Endothelial cell of umbilical vein (primary cell): ENCODE data around the gene CLEC2L. TPM values are rescaled to one million over a fixed set of nuclear protein-coding genes. Genes with fewer than 3 reads are reported as not detected.

Source experiments
- BruUV-seq: library from RNA; stranded (reverse); fragments of 400-500 nt; replicated peaks from 2 replicates; lab custom pipeline; 2021; lab: Mats Ljungman, UMichigan
- CTCF ChIA-PET: fragments of 300-600, 350-600 bp; sonication (Branson Sonifier 250); formaldehyde crosslinking; loops from one replicate; lab custom pipeline; 2021; ENCODE audit warnings: antibody characterized with exemption, inconsistent platforms; lab: Charles Lee
- POLR2A ChIA-PET: fragments of 300-600, 350-600 bp; sonication (Branson Sonifier 250); formaldehyde crosslinking; loops from one replicate; lab custom pipeline; 2021; ENCODE audit warnings: antibody characterized with exemption, inconsistent platforms; lab: Charles Lee
- DNase-seq: peaks from one replicate; pipeline ENCODE4 v3.0.0-alpha.2; 2011; ENCODE audit warnings: low read depth, low spot score
- FAIRE-seq: peaks from 2 replicates; lab custom pipeline; 2011; peaks lifted over from hg19 to GRCh38; lab: Jason Lieb, UNC
- H2AFZ ChIP-seq: 2 replicates; pipeline ENCODE4 v1.6.0; 2012; ENCODE audit warnings: low read depth, low read length, control low read depth, inconsistent platforms
- H3K27ac ChIP-seq: 2 replicates; pipeline ENCODE4 v1.5.1; 2011; ENCODE audit warnings: low read depth, mild to moderate bottlenecking, control low read depth, low read length, moderate library complexity; ENCODE audit not compliant: insufficient read depth
- H3K27me3 ChIP-seq, 2 experiments: 2 replicates each; pipeline versions ENCODE4 v1.6.0 to v1.6.1; 2011; ENCODE audit warnings: low read length in 2 of 2, mixed read lengths in 1 of 2; ENCODE audit not compliant: control insufficient read depth in 2 of 2, insufficient read depth in 2 of 2
- H3K36me3 ChIP-seq, 2 experiments: 2 replicates in 1 of 2; 3 replicates in 1 of 2; pipeline ENCODE4 v1.5.1; 2011; ENCODE audit warnings: low read length in 2 of 2, mild to moderate bottlenecking in 1 of 2, moderate library complexity in 1 of 2; ENCODE audit not compliant: control insufficient read depth in 2 of 2, insufficient read depth in 2 of 2; ENCODE audit errors: extremely low read depth in 1 of 2
- H3K4me1 ChIP-seq: 3 replicates; pipeline ENCODE4 v1.5.1; 2011; ENCODE audit warnings: mild to moderate bottlenecking, low read length; ENCODE audit not compliant: control insufficient read depth, insufficient read depth; ENCODE audit errors: extremely low read depth
- H3K4me2 ChIP-seq: 2 replicates; pipeline ENCODE4 v1.6.1; 2011; ENCODE audit warnings: low read length, control low read depth, mixed read lengths; ENCODE audit not compliant: insufficient read depth
- H3K4me3 ChIP-seq, 3 experiments: fragments of 200-600 bp in 1 of 3; sonication (generic), shearing (Covaris generic) in 1 of 3; replicated peaks in 1 of 3; 2 replicates each; pipeline ENCODE4 v1.5.1; 2011 to 2016; ENCODE audit warnings: control low read depth in 3 of 3, low read length in 3 of 3, mild to moderate bottlenecking in 2 of 3, inconsistent platforms in 1 of 3, low read depth in 1 of 3, moderate library complexity in 1 of 3; ENCODE audit not compliant: insufficient read depth in 1 of 3
- H3K79me2 ChIP-seq: 2 replicates; pipeline ENCODE4 v1.6.0; 2012; ENCODE audit warnings: low read length, inconsistent platforms; ENCODE audit not compliant: control insufficient read depth, insufficient read depth
- H3K9ac ChIP-seq: replicated peaks from 2 replicates; pipeline ENCODE3; 2011; ENCODE audit warnings: low read length, control low read depth; ENCODE audit not compliant: insufficient read depth; ENCODE audit errors: extremely low read depth
- H3K9me1 ChIP-seq: replicated peaks from 3 replicates; pipeline ENCODE4 v1.6.0; 2011; ENCODE audit warnings: mild to moderate bottlenecking, low read length; ENCODE audit not compliant: control insufficient read depth, insufficient read depth; ENCODE audit errors: extremely low read depth
- H3K9me3 ChIP-seq: replicated peaks from 2 replicates; pipeline ENCODE4 v1.5.1; 2012; ENCODE audit warnings: low read length, inconsistent platforms; ENCODE audit not compliant: control insufficient read depth, insufficient read depth
- H4K20me1 ChIP-seq: replicated peaks from 2 replicates; pipeline ENCODE3; 2011; ENCODE audit warnings: mild to moderate bottlenecking, low read length; ENCODE audit not compliant: control insufficient read depth, insufficient read depth; ENCODE audit errors: extremely low read depth
- CTCF ChIP-seq, 2 donors: IDR thresholded peaks; 1 replicate in 1 of 2; 2 replicates in 1 of 2; pipeline ENCODE4 v1.5.1; 2011; ENCODE audit warnings: low read length in 2 of 2, mild to moderate bottlenecking in 2 of 2, moderate library complexity in 2 of 2, control low read depth in 1 of 2, inconsistent platforms in 1 of 2, low read depth in 1 of 2; ENCODE audit not compliant: insufficient read depth in 1 of 2; ENCODE audit errors: extremely low read depth in 1 of 2
- EZH2 ChIP-seq: IDR thresholded peaks from 2 replicates; pipeline ENCODE4 v1.6.1; 2012; ENCODE audit warnings: borderline replicate concordance, low read depth, mild to moderate bottlenecking, moderate library complexity, low read length, inconsistent platforms; ENCODE audit not compliant: severe bottlenecking
- FOS ChIP-seq: IDR thresholded peaks from 2 replicates; pipeline ENCODE4 v1.6.1; 2011; ENCODE audit warnings: mild to moderate bottlenecking, low read length, moderate library complexity, borderline replicate concordance; ENCODE audit not compliant: insufficient read depth
- GATA2 ChIP-seq: IDR thresholded peaks from 2 replicates; pipeline ENCODE4 v1.7.0; 2011; ENCODE audit warnings: low read depth, mild to moderate bottlenecking, moderate library complexity, mixed read lengths, low read length; ENCODE audit not compliant: insufficient read length, insufficient read depth
- JUN ChIP-seq: IDR thresholded peaks from 2 replicates; pipeline ENCODE4 v1.6.1; 2011; ENCODE audit warnings: borderline replicate concordance, low read depth; ENCODE audit not compliant: insufficient read length, insufficient read depth
- MYC ChIP-seq: IDR thresholded peaks from one replicate; pipeline ENCODE4 v1.6.1; 2011; ENCODE audit warnings: mild to moderate bottlenecking, low read depth, low read length
- POLR2A ChIP-seq: IDR thresholded peaks from 2 replicates; pipeline ENCODE4 v1.6.1; 2012; ENCODE audit warnings: low read depth, mild to moderate bottlenecking, control low read depth, low read length
- POLR2AphosphoS5 ChIP-seq: IDR thresholded peaks from 2 replicates; pipeline ENCODE4 v1.6.1; 2012; ENCODE audit warnings: low read depth, mild to moderate bottlenecking, control low read depth, low read length, moderate library complexity; ENCODE audit not compliant: insufficient read depth
- dilution Hi-C: fragments of 300-500 bp; cut with MboI; formaldehyde crosslinking; loops from one replicate; pipeline ENCODE4 v1.15.0; 2019; ENCODE audit warnings: low sequenced_read_pairs; ENCODE audit not compliant: extremely low pct_ligation_motif_present
- intact Hi-C: fragments of 100-400 bp; cut with micrococcal nuclease; formaldehyde crosslinking; loops from one replicate; pipeline ENCODE4 v1.10.0; 2022
- polyA plus RNA-seq, 4 experiments: library from polyadenylated mRNA; depleted of rRNA in 3 of 4; stranded (reverse) in 3 of 4; unstranded in 1 of 4; fragments of >200 nt; gene quantifications; 2 replicates each; pipeline versions ENCODE4 v1.2.1 to v1.2.3, GENCODE V29; 2011 to 2012; ENCODE audit warnings: missing spikeins in 1 of 4
- total RNA-seq: library from RNA; stranded (reverse); gene quantifications from 2 replicates; pipeline ENCODE4 v1.2.3, GENCODE V29; 2021
- TF ChIP-seq, protein P1 (sequence below): IDR thresholded peaks from 2 replicates; pipeline ENCODE4 v1.6.1; 2011; ENCODE audit not compliant: insufficient read depth, insufficient read length

The CLEC2L gene
- total and polyA plus RNA-seq, 2 donors (not counting 3 experiments of a cell fraction or from before 2014, with no cell fraction given) = not detected

DNA sequence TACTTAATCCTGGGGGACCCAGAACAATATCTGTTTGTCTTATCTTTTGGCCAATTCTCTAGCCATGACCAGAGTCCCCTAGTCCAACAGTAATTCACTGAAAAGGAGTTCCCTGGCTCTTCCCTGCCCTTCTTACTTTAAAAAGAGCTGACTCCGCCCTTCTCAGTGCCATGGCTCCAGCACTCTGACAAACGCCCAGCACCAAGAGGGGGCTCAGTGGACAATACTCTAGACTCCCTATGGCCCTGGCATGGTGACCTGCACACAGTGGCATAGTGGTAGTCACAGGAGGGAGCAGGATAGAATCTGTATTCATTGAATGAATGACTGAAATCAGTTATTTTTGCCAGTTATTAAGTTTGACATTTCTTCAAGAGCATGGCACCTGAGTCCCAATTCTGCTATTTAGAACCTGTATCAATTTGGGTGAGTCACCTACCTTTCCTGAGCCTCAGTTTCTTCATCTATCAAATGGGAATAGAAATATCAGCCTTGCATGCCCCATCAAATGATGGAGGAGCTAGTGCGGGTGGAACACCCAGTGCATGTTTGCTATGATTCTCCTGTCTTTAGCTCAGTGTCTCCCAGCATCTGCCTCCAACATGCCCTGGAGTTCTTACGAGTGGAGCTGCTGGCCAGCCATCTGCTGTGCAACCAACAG is 69.4 kb downstream of the CLEC2L start:
- BruUV-seq = no TSS peak
- peaks cover 25 to 38% of the 10 kb centered on the region in 2 experiments for H3K36me3 ChIP-seq
- no peak for DNase-seq
- no peak overlapping the region for H3K4me2 ChIP-seq
- no peak overlapping the region for H2AFZ ChIP-seq
- dilution Hi-C loops = no loop called here
- no peak overlapping the region for H3K4me3 ChIP-seq
- no peaks in the 10 kb centered on the region for H4K20me1 ChIP-seq
- ChIA-PET CTCF (interaction anchor here (7.0 kb wide), 1 partner anchor 9 kb away, joined by 60 read pairs; no protein-coding TSS in a partner anchor), POLR2A (no interaction called here)
- H3K9ac ChIP-seq = no peak overlapping the region
- no peaks in the 10 kb centered on the region for H3K79me2 ChIP-seq
- H3K27me3 ChIP-seq = no peaks in the 10 kb centered on the region
- no peaks in the 10 kb centered on the region for H3K9me3 ChIP-seq
- H3K27ac ChIP-seq = no peak overlapping the region
- TF ChIP-seq, protein P1, sequence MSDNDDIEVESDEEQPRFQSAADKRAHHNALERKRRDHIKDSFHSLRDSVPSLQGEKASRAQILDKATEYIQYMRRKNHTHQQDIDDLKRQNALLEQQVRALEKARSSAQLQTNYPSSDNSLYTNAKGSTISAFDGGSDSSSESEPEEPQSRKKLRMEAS = no peak
- no peak for TF ChIP-seq MYC
- no peak for TF ChIP-seq JUN
- no peak for TF ChIP-seq GATA2
- no peak for TF ChIP-seq POLR2A
- TF ChIP-seq CTCF (IDR thresholded peaks at IDR 0.05; ENCODE audit: extremely low read depth in 1 of 2, insufficient read depth in 1 of 2, low read depth in 1 of 2, low read length in 2 of 2) = no peak
- no peak for TF ChIP-seq EZH2
- no peak for TF ChIP-seq FOS
- no peak for TF ChIP-seq POLR2AphosphoS5
- no peaks in the 10 kb centered on the region for H3K4me1 ChIP-seq
- FAIRE-seq = no peak
- intact Hi-C loops = no loop called here
- no peaks in the 10 kb centered on the region for H3K9me1 ChIP-seq
